ENCODE measurements around the gene STK16. TPM values are rescaled to one million over a fixed set of nuclear protein-coding genes. Genes with fewer than 3 reads are reported as not detected.

The STK16 gene
- total RNA-seq, 4 donors from 2014 or later: 18.7 to 44.8 (median 28.2) TPM

DNA sequence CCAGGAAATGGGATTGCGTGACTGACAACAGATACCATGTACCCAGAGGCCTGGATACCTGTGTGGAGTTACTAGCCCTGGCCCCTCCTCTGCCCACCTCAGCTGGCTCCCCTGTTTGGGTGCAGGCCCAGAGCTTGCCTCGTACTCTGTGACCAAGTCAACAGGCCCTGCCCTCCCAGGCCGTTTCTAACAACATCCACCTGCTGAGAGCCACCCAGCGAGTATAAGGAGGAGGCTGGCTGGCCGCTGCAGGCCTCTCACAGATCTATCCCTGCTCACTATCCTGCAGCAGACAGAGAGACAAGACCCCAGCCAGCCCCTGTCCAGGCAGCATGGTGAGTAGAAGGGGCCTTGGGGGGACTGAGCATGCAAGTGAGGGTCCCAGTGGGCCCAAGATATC, 21.0 kb downstream of the STK16 start:
- intact Hi-C loops (cut with DNase I; ENCODE audit: low total_unique reads) (no loop called here), in situ Hi-C loops (cut with MboI; ENCODE audit: low pct_ligation_motif_present in 1 of 4, low pct_unique_long_range_greater_than_20kb in 1 of 4, low sequenced_read_pairs in 3 of 4) (no loop called here)
- Histone ChIP-seq H3K36me3 (no peaks in the 10 kb centered on the region), H3K27me3 (peaks cover 5% of the 10 kb centered on the region), H3K4me1 (peaks cover 0 to 5% (median 0%) of the 10 kb centered on the region in 4 donors), H3K4me3 (no peak overlapping the region), H3K9me3 (no peaks in the 10 kb centered on the region), H3K27ac (no peak overlapping the region)
- TF ChIP-seq POLR2AphosphoS5 (IDR thresholded peaks at IDR 0.05): no peak
- TF ChIP-seq EP300 (IDR thresholded peaks at IDR 0.05; ENCODE audit: low read depth): no peak
- TF ChIP-seq POLR2A (IDR thresholded peaks at IDR 0.05): no peak
- TF ChIP-seq, protein P1, sequence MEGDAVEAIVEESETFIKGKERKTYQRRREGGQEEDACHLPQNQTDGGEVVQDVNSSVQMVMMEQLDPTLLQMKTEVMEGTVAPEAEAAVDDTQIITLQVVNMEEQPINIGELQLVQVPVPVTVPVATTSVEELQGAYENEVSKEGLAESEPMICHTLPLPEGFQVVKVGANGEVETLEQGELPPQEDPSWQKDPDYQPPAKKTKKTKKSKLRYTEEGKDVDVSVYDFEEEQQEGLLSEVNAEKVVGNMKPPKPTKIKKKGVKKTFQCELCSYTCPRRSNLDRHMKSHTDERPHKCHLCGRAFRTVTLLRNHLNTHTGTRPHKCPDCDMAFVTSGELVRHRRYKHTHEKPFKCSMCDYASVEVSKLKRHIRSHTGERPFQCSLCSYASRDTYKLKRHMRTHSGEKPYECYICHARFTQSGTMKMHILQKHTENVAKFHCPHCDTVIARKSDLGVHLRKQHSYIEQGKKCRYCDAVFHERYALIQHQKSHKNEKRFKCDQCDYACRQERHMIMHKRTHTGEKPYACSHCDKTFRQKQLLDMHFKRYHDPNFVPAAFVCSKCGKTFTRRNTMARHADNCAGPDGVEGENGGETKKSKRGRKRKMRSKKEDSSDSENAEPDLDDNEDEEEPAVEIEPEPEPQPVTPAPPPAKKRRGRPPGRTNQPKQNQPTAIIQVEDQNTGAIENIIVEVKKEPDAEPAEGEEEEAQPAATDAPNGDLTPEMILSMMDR (IDR thresholded peaks at IDR 0.05): no peak
- no peak for DNase-seq
- 76% methylated on average over 5 of the region's 5 CpGs; no CpG with 5 or more reads in 1 of the 2 donors for WGBS, 2 donors (ENCODE audit: low coverage in 1 of 2)

DNA sequence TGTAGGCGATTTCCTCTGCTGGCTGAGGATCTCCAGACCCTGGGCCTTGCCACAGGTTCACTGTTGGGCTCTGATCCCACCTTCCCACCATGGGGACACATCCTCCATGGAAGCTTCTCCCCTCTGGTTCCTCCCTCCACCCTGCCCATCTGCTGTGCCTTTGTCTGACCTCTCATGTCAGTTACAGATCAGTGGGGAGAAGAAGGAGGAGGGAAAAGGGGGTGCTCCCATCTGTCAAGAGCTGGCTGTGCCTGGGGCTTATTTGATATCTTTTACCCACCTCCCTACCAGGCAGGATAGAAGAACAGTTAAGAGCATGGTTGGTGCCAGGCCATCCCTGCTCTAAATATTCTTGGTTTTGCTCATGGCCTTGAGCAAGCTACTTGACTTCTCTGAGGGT, 21.6 kb downstream of the STK16 start:
- TF ChIP-seq POLR2AphosphoS5 (IDR thresholded peaks at IDR 0.05) (no peak), EP300 (IDR thresholded peaks at IDR 0.05; ENCODE audit: low read depth) (no peak), POLR2A (IDR thresholded peaks at IDR 0.05) (no peak)
- TF ChIP-seq, protein P1 (IDR thresholded peaks at IDR 0.05): no peak
- in situ Hi-C loops (cut with MboI; ENCODE audit: low pct_ligation_motif_present in 1 of 4, low pct_unique_long_range_greater_than_20kb in 1 of 4, low sequenced_read_pairs in 3 of 4) (no loop called here), intact Hi-C loops (cut with DNase I; ENCODE audit: low total_unique reads) (no loop called here)
- Histone ChIP-seq H3K27me3 (no peaks in the 10 kb centered on the region), H3K27ac (no peak overlapping the region), H3K9me3 (no peaks in the 10 kb centered on the region), H3K4me1 (peaks cover 0 to 5% (median 0%) of the 10 kb centered on the region in 4 donors), H3K4me3 (no peak overlapping the region), H3K36me3 (no peaks in the 10 kb centered on the region)
- whole genome bisulfite sequencing, 2 donors (ENCODE audit: low coverage in 1 of 2): 93% methylated on average over 1 of the region's 1 CpG; no CpG with 5 or more reads in 1 of the 2 donors
- no peak for DNase-seq

DNA sequence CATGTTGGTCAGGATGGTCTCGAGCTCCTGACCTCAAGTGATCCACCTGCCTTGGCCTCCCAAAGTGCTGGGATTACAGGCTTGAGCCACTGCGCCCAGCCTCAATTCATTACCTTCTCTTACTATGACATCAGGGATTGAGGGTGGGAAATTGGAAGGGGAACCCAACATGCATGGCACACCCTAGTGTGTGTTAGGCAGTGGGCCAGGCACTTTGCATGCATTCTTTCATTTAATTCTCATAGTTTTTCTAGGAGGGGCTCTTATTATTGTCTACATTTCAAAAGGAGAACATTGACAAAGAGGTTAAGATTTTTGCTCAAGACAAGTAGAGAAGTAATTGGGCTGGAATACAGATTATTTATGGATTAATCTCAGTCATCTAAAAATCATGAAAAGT, 23.0 kb downstream of the STK16 start:
- DNase-seq: no peak
- WGBS, 2 donors (ENCODE audit: low coverage in 1 of 2): 83% methylated on average over 2 of the region's 2 CpGs; no CpG with 5 or more reads in 1 of the 2 donors

DNA sequence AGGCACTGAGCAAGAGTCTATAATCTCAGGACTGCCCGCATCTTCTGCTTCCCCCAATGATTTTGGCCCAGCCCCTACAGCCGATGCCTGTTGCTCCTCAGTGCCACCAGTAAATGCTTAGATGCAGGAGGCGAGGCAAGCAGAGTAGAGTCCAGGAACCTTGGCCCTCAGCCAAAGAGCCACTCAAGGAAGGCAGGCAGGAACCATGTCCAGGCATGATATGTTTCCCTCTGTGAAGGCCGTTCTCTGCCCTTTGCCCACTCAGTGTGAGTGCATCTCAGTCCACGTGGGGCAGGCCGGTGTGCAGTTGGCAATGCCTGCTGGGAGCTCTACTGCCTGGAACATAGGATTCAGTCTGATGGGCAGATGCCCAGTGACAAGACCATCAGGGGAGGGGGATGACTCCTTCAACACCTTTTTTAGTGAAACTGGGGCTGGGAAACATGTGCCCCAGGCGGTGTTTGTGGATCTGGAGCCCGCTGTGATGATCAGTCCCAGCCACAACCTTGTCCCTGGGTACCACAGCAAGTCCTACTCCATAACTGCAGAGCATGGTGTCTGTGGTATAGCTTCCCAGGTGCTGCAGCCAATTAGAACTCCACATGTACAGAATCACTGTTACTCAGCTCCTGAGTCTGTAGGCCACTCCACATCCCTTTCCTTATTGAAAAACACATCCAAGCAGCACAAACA, 24.2 kb downstream of the STK16 start:
- no peaks in the 10 kb centered on the region for H3K9me3 ChIP-seq
- peaks cover 0 to 6% (median 3%) of the 10 kb centered on the region in 4 donors for H3K4me1 ChIP-seq
- TF ChIP-seq POLR2A (IDR thresholded peaks at IDR 0.05): no peak
- no peak for TF ChIP-seq POLR2AphosphoS5 (IDR thresholded peaks at IDR 0.05)
- TF ChIP-seq EP300 (IDR thresholded peaks at IDR 0.05; ENCODE audit: low read depth): no peak
- TF ChIP-seq, protein P1 (IDR thresholded peaks at IDR 0.05): no peak
- no peak overlapping the region for H3K4me3 ChIP-seq
- in situ Hi-C loops (cut with MboI; ENCODE audit: low pct_ligation_motif_present in 1 of 4, low pct_unique_long_range_greater_than_20kb in 1 of 4, low sequenced_read_pairs in 3 of 4): no loop called here
- intact Hi-C loops (cut with DNase I; ENCODE audit: low total_unique reads): no loop called here
- 65% methylated on average over 8 of the region's 8 CpGs; no CpG with 5 or more reads in 1 of the 2 donors for WGBS, 2 donors (ENCODE audit: low coverage in 1 of 2)
- H3K27me3 ChIP-seq: no peaks in the 10 kb centered on the region
- no peaks in the 10 kb centered on the region for H3K36me3 ChIP-seq
- H3K27ac ChIP-seq: no peak overlapping the region
- peak; percentile 76 for DNase-seq

More for the DNA sequence above, 23.0 kb downstream of the STK16 start:
- TF ChIP-seq, protein P1 (IDR thresholded peaks at IDR 0.05): no peak
- TF ChIP-seq POLR2AphosphoS5 (IDR thresholded peaks at IDR 0.05): no peak
- no peak for TF ChIP-seq POLR2A (IDR thresholded peaks at IDR 0.05)
- no peak for TF ChIP-seq EP300 (IDR thresholded peaks at IDR 0.05; ENCODE audit: low read depth)
- in situ Hi-C loops (cut with MboI; ENCODE audit: low pct_ligation_motif_present in 1 of 4, low pct_unique_long_range_greater_than_20kb in 1 of 4, low sequenced_read_pairs in 3 of 4) (no loop called here), intact Hi-C loops (cut with DNase I; ENCODE audit: low total_unique reads) (no loop called here)
- Histone ChIP-seq H3K36me3 (no peaks in the 10 kb centered on the region), H3K27me3 (no peaks in the 10 kb centered on the region), H3K4me3 (no peak overlapping the region), H3K27ac (no peak overlapping the region), H3K9me3 (no peaks in the 10 kb centered on the region), H3K4me1 (peaks cover 0 to 5% (median 0%) of the 10 kb centered on the region in 4 donors)

Measured in transverse colon (tissue), 4 donors.